NCI-H2171 (cell line): ENCODE measurements around the gene COG4.

Experiments used
- DNase-seq: peaks from one replicate; lab custom pipeline; 2025; lab: John Stamatoyannopoulos, UW

COG4 gene

GRCh38 chr16:70432723-70433457, 90.5 kb downstream of the COG4 start:
- DNase-seq = no peak

- no peak for DNase-seq
Measured at GRCh38 chr16:70432356-70432722, 91.0 kb downstream of the COG4 start.

GRCh38 chr16:70430667-70431536, 92.5 kb downstream of the COG4 start:
- no peak for DNase-seq
